Activated naive CD4-positive, alpha-beta T cell treated with anti-CD3 and anti-CD28 coated beads for 36 hours (primary cell): ENCODE data around the gene CCDC187. TPM values are rescaled to one million over a fixed set of nuclear protein-coding genes. Genes with fewer than 3 reads are reported as not detected.

Source experiments
- CTCF ChIA-PET: fragments of 350-600 bp; sonication (Branson Sonifier 250); formaldehyde crosslinking; loops from one replicate; lab custom pipeline; 2021; ENCODE audit warnings: antibody characterized with exemption; lab: Charles Lee
- DNase-seq: peaks from one replicate; pipeline ENCODE4 v3.0.0-alpha.2; 2020
- H3K27ac Mint-ChIP-seq: one replicate; pipeline ENCODE4 v1.8.0; 2021; ENCODE audit warnings: mild to moderate bottlenecking, mixed read lengths
- H3K27me3 Mint-ChIP-seq: one replicate; pipeline ENCODE4 v1.8.0; 2021; ENCODE audit warnings: low read depth, mixed read lengths
- H3K36me3 Mint-ChIP-seq: one replicate; pipeline ENCODE4 v1.8.0; 2021; ENCODE audit warnings: low read depth, mixed read lengths
- H3K4me1 Mint-ChIP-seq: one replicate; pipeline ENCODE4 v1.8.0; 2021; ENCODE audit warnings: low read depth, mixed read lengths
- H3K4me3 Mint-ChIP-seq: one replicate; pipeline ENCODE4 v1.8.0; 2021; ENCODE audit warnings: mild to moderate bottlenecking, moderate library complexity, mixed read lengths
- H3K9me3 Mint-ChIP-seq: one replicate; pipeline ENCODE4 v1.8.0; 2021; ENCODE audit warnings: mixed read lengths
- intact Hi-C: fragments of 100-400 bp; cut with micrococcal nuclease; formaldehyde crosslinking; loops from one replicate; pipeline ENCODE4 v1.15.1; 2023
- total RNA-seq, 2 experiments: library from RNA; stranded (reverse); gene quantifications; one replicate each; pipeline ENCODE4 v1.2.3, GENCODE V29; 2021

The CCDC187 gene
- total RNA-seq, 2 experiments from 2014 or later = not detected

DNA sequence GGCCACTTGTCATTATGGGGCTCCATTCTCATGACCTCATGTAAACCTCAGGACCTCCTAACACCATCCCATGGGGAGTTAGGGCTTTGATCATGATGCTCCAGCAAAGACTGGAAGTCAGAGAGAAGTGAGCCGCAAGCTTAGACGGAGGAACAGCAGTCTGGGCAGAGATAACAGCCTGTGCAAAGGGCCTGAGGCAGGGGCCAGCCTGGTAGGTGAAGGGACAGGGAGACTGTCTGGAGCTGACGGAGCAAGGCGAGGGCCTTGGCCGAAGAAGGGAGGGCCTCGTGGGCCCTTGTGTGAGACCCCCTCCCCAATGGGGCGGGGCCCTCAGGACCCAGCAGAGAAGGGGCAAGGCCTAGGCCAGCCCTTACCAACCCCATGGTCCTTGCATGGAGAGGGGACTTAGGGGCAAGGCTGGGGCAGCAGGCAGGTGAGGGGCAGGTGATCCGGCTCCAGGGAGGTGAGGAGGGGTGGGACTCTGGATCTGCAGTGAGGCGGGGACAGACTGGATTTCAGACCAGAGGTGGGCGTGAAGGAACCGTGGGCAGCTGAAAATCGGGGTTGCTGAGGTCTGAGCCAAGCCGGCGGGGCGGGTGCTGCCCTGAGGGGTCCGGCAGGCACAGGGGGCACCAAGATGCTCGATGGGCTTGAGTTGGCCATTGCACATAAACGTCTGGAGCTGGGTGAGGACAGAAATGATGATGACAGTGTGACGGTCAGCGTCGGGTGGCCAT is 40.8 kb upstream of the CCDC187 start:
- CTCF ChIA-PET = interaction anchor here (1.7 kb wide), 1 partner anchor 18 kb away, joined by 3 read pairs; no protein-coding TSS in a partner anchor
- no peak overlapping the region for H3K27ac Mint-ChIP-seq
- no peak overlapping the region for H3K4me3 Mint-ChIP-seq
- H3K27me3 Mint-ChIP-seq = no peaks in the 10 kb centered on the region
- no peaks in the 10 kb centered on the region for H3K4me1 Mint-ChIP-seq
- H3K36me3 Mint-ChIP-seq = no peaks in the 10 kb centered on the region
- H3K9me3 Mint-ChIP-seq = no peaks in the 10 kb centered on the region
- intact Hi-C loops = no loop called here
- no peak for DNase-seq

DNA sequence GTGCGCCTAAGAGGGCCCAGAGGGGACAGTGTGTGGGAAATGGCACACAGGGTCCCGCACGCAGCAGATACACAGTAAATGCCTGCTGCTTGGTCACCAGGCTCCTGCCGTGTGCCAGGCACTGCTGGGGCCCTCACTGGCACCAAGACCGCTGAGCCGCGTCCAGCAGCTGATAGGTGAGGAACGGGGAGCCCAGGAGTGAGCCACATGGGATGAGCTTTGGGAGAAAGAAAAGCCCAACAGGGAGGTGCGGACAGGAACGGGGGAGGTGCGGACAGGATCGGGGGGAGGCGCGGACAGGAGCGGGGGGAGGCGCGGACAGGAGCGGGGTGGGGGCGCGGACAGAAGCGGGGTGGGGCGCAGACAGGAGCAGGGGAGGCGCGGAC is 40.0 kb upstream of the CCDC187 start:
- intact Hi-C loops = no loop called here

GRCh38 chr9:136343121-136343883 is 39.4 kb upstream of the CCDC187 start:
- Mint-ChIP-seq H3K27me3 (no peaks in the 10 kb centered on the region), H3K4me3 (no peak overlapping the region), H3K4me1 (no peaks in the 10 kb centered on the region), H3K9me3 (no peaks in the 10 kb centered on the region), H3K27ac (no peak overlapping the region), H3K36me3 (no peaks in the 10 kb centered on the region)
- DNase-seq = no peak
- CTCF ChIA-PET = no interaction called here
- intact Hi-C loops = no loop called here

More for the DNA sequence above, 40.0 kb upstream of the CCDC187 start:
- Mint-ChIP-seq H3K27me3 (no peaks in the 10 kb centered on the region), H3K9me3 (no peaks in the 10 kb centered on the region), H3K4me3 (no peak overlapping the region), H3K4me1 (no peaks in the 10 kb centered on the region), H3K36me3 (no peaks in the 10 kb centered on the region), H3K27ac (no peak overlapping the region)
- CTCF ChIA-PET = interaction anchor here (1.7 kb wide), 1 partner anchor 19 kb away, joined by 3 read pairs; no protein-coding TSS in a partner anchor
- no peak for DNase-seq

DNA sequence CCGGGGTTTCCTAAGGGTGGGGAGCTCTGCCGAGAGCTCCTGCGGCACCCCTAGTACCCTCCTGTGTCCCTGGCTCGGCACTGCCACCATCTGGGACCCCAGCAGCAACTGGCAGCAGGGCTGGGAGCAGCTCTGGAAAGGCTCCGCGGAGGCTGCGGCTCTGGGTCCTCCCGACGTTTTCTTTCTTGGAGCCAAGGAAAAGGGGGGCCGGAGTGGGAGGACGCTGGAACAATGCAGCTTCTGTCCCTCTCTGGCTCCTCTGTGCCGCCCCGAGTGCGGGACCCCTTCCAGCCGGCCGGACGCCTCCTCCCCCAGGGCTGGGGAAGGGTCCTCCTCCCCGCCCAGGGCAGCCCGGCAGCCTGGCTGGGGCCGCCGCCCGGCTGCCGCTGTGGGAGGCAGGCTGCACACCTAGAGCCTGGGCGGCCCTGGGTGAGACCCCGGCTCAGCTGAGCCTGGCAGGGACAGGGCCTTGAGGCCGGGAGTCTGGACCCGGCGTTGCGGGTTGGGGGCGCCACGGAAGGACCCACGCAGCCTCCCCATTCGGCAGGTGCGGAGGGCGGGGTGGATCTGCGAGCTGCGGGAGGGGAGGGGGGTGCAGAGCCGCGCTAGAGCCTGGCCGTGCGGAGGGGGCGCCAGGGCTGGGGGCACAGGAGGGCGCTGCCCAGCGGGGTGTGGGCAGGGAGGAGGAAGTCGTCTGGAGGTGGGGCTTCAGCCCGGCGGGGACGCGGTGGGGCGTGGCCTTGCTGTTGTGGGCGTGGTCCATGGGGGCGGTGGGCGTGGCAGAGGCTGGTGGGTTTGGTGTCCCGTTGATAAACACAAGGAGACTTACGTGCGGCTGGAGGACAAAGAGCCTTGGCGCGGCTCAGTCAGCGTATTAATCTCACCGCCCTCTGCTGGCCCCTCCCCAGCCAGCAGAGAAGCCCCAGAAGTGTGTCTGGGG is 38.6 kb upstream of the CCDC187 start:
- CTCF ChIA-PET = no interaction called here
- intact Hi-C loops = no loop called here
- DNase-seq = peak; percentile 49
- H3K4me1 Mint-ChIP-seq = no peaks in the 10 kb centered on the region
- H3K4me3 Mint-ChIP-seq = no peak overlapping the region
- no peaks in the 10 kb centered on the region for H3K36me3 Mint-ChIP-seq
- H3K9me3 Mint-ChIP-seq = no peaks in the 10 kb centered on the region
- no peak overlapping the region for H3K27ac Mint-ChIP-seq
- no peaks in the 10 kb centered on the region for H3K27me3 Mint-ChIP-seq

DNA sequence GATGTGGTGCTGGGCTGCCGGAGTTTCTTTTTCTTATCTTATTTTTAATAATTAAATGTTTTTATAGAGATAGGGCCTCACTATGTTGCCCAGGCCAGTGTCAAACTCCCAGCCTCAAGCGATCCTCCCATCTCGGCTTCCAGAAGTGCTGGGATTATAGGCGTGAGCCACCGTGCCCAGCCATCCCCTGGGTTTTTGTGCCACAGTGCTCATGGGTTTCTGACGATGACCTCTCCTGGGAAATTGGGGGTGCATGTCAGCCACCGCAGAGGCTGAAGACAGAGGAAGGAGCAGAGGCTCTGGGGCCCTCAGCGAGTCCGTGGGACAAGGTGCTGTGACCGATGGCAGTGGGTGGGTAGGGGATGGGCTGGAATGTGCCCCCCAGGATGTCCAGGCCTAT is 37.9 kb upstream of the CCDC187 start:
- Mint-ChIP-seq H3K4me3 (no peak overlapping the region), H3K9me3 (no peaks in the 10 kb centered on the region), H3K27me3 (no peaks in the 10 kb centered on the region), H3K27ac (no peak overlapping the region), H3K4me1 (no peaks in the 10 kb centered on the region), H3K36me3 (no peaks in the 10 kb centered on the region)
- intact Hi-C loops = no loop called here
- CTCF ChIA-PET = no interaction called here
- no peak for DNase-seq

- no peak for DNase-seq
- no peaks in the 10 kb centered on the region for H3K36me3 Mint-ChIP-seq
- H3K9me3 Mint-ChIP-seq = no peaks in the 10 kb centered on the region
- CTCF ChIA-PET = no interaction called here
- H3K4me3 Mint-ChIP-seq = no peak overlapping the region
- no peaks in the 10 kb centered on the region for H3K4me1 Mint-ChIP-seq
- H3K27ac Mint-ChIP-seq = no peak overlapping the region
- intact Hi-C loops = no loop called here
- no peaks in the 10 kb centered on the region for H3K27me3 Mint-ChIP-seq
Measured at GRCh38 chr9:136341042-136341655, 37.3 kb upstream of the CCDC187 start.

GRCh38 chr9:136340356-136341041 is 36.6 kb upstream of the CCDC187 start:
- DNase-seq = no peak
- CTCF ChIA-PET = no interaction called here
- no peaks in the 10 kb centered on the region for H3K4me1 Mint-ChIP-seq
- H3K36me3 Mint-ChIP-seq = no peaks in the 10 kb centered on the region
- intact Hi-C loops = no loop called here
- no peaks in the 10 kb centered on the region for H3K27me3 Mint-ChIP-seq
- H3K9me3 Mint-ChIP-seq = no peaks in the 10 kb centered on the region
- H3K4me3 Mint-ChIP-seq = no peak overlapping the region
- H3K27ac Mint-ChIP-seq = no peak overlapping the region

GRCh38 chr9:136339958-136340310 is 36.0 kb upstream of the CCDC187 start:
- Mint-ChIP-seq H3K4me3 (no peak overlapping the region), H3K27ac (no peak overlapping the region), H3K4me1 (no peaks in the 10 kb centered on the region), H3K27me3 (no peaks in the 10 kb centered on the region), H3K36me3 (no peaks in the 10 kb centered on the region), H3K9me3 (no peaks in the 10 kb centered on the region)
- intact Hi-C loops = no loop called here
- DNase-seq = no peak
- CTCF ChIA-PET = no interaction called here

DNA sequence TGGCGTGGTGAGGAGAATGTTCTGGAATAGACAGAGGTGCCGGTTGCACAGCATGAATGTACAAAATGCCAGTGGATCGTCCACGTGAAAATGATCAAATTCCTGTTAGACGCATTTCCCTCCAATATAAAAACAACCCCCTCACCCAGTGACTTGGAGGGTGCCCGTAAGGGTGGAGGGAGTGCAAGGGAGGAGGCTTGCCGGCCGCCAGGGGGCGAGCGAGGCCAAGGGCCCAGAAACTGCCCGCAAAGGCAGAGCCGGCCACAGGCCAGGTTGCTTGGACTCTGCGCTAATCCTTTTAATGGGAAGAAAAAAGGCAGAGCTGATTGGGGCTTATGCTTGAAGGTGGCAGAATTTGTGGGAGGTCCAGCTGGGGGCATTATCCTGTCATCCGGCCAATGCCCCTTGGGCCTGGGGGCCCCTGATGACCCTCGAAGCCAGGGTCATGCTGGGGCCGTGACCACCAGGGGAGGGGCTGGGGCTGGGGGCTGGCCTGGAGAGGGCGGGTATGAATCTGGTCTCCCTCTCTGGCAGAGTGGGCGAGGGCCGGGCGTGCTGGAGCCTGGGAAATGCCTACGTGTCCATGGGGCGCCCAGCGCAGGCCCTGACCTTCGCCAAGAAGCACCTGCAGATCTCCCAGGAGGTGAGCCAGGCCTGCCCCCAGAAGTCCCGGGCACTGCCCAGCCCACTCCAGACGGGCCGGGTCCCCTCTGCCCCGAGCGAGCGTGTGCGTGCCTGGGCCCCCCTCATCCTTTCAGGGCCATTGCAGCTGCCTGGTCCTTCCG is 35.5 kb upstream of the CCDC187 start:
- Mint-ChIP-seq H3K36me3 (no peaks in the 10 kb centered on the region), H3K4me3 (no peak overlapping the region), H3K9me3 (no peaks in the 10 kb centered on the region), H3K27ac (no peak overlapping the region), H3K4me1 (no peaks in the 10 kb centered on the region), H3K27me3 (no peaks in the 10 kb centered on the region)
- CTCF ChIA-PET = no interaction called here
- DNase-seq = no peak
- intact Hi-C loops = no loop called here

DNA sequence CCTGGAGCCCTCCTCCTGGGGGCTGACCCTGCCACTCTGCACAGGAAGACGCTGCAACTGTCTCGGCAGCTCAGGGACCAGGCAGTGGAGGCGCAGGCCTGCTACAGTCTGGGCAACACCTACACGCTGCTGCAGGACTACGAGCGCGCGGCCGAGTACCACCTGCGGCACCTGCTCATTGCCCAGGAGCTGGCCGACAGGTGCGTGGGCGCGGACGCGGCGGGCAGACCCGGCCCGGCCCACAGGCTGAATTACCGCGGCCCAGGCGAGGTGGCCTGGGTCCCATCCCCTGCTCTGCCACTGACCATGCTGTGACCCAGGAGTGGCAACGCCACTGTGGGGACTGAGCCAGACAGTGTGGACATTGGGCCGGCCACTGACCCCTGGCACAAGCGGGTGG is 34.6 kb upstream of the CCDC187 start:
- CTCF ChIA-PET = interaction anchor here (0.5 kb wide), 1 partner anchor 66 kb away, joined by 3 read pairs; no protein-coding TSS in a partner anchor

More for the DNA sequence above, 34.6 kb upstream of the CCDC187 start:
- Mint-ChIP-seq H3K36me3 (no peaks in the 10 kb centered on the region), H3K4me1 (no peaks in the 10 kb centered on the region), H3K9me3 (no peaks in the 10 kb centered on the region), H3K27ac (no peak overlapping the region), H3K27me3 (no peaks in the 10 kb centered on the region), H3K4me3 (no peak overlapping the region)
- intact Hi-C loops = no loop called here
- DNase-seq = no peak
